ENCODE measurements around the gene TDRD15. TPM values are rescaled to one million over a fixed set of nuclear protein-coding genes. Genes with fewer than 3 reads are reported as not detected.

The TDRD15 gene
- polyA plus RNA-seq, 1 experiment, result not detected

DNA sequence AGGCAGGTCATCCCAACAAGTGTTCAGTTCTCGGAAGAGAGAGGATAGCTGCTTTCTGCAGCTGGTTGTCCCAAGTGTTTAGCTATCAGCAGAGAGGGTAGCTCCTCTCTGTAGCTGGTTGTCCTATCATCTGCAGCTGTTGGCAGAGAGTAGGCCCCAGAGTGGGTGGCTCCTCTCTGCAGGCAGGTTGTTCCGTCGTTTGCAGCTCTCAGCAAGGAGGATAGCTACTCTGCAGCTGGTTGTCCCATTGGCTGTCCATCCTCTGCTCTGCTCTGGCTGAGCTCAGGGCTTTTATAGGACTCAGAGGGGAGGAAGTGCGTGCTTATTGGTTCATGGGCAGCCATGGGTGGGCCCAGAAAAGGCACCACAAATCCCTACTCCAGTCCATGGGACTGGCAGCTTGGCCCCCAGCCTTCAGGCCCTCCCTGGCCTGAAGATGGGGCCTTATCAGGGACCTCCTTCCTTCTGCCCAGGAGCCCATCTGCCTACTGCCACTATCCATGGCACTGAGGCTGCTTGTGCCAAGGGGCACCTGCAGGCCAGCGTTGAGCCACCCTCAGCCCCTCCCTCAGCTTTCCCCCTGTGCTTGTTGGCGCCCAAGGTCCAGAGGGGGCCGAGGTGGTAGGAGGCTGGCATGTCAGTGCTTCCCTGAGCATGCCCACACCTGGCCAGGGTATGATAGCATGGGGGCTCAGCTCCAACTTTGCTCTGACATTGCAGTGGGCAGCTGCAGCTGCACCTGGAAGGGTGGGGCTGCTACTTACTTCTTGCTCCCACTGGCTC, 38.3 kb downstream of the TDRD15 start:
- TF ChIP-seq, protein P1, sequence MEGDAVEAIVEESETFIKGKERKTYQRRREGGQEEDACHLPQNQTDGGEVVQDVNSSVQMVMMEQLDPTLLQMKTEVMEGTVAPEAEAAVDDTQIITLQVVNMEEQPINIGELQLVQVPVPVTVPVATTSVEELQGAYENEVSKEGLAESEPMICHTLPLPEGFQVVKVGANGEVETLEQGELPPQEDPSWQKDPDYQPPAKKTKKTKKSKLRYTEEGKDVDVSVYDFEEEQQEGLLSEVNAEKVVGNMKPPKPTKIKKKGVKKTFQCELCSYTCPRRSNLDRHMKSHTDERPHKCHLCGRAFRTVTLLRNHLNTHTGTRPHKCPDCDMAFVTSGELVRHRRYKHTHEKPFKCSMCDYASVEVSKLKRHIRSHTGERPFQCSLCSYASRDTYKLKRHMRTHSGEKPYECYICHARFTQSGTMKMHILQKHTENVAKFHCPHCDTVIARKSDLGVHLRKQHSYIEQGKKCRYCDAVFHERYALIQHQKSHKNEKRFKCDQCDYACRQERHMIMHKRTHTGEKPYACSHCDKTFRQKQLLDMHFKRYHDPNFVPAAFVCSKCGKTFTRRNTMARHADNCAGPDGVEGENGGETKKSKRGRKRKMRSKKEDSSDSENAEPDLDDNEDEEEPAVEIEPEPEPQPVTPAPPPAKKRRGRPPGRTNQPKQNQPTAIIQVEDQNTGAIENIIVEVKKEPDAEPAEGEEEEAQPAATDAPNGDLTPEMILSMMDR (IDR thresholded peaks at IDR 0.05; ENCODE audit: insufficient read depth, low read depth, low read length), result no peak
- H3K4me3 ChIP-seq (ENCODE audit: low read depth, low read length), result no peak overlapping the region
- ChIA-PET CTCF (interaction anchor here (0.7 to 1.0 kb wide), 2 partner anchors 30 to 261 kb away, joined by 3 read pairs; no protein-coding TSS in a partner anchor), POLR2A (no interaction called here)
- no peak for DNase-seq (ENCODE audit: low read depth)
- H3K36me3 ChIP-seq (ENCODE audit: control insufficient read depth, insufficient read depth, low read length), result no peaks in the 10 kb centered on the region
- no peaks in the 10 kb centered on the region for H3K27me3 ChIP-seq (ENCODE audit: control insufficient read depth, insufficient read depth, low read length)

- TF ChIP-seq, protein P1 (IDR thresholded peaks at IDR 0.05; ENCODE audit: insufficient read depth, low read depth, low read length), result no peak
- H3K36me3 ChIP-seq (ENCODE audit: control insufficient read depth, insufficient read depth, low read length), result no peaks in the 10 kb centered on the region
- DNase-seq (ENCODE audit: low read depth), result no peak
- ChIA-PET POLR2A (no interaction called here), CTCF (no interaction called here)
- H3K27me3 ChIP-seq (ENCODE audit: control insufficient read depth, insufficient read depth, low read length), result no peaks in the 10 kb centered on the region
- H3K4me3 ChIP-seq (ENCODE audit: low read depth, low read length), result no peak overlapping the region
Observed at GRCh38 chr2:21162615-21162878, 38.8 kb downstream of the TDRD15 start.

- ChIA-PET POLR2A (no interaction called here), CTCF (no interaction called here)
- Histone ChIP-seq H3K27me3 (ENCODE audit: control insufficient read depth, insufficient read depth, low read length) (no peaks in the 10 kb centered on the region), H3K4me3 (ENCODE audit: low read depth, low read length) (no peak overlapping the region), H3K36me3 (ENCODE audit: control insufficient read depth, insufficient read depth, low read length) (no peaks in the 10 kb centered on the region)
- TF ChIP-seq, protein P1 (IDR thresholded peaks at IDR 0.05; ENCODE audit: insufficient read depth, low read depth, low read length), result no peak
- DNase-seq (ENCODE audit: low read depth), result no peak
Observed at GRCh38 chr2:21163213-21163612, 39.4 kb downstream of the TDRD15 start.

GRCh38 chr2:21165350-21165749, 41.6 kb downstream of the TDRD15 start:
- DNase-seq (ENCODE audit: low read depth), result no peak
- Histone ChIP-seq H3K27me3 (ENCODE audit: control insufficient read depth, insufficient read depth, low read length) (no peaks in the 10 kb centered on the region), H3K4me3 (ENCODE audit: low read depth, low read length) (no peak overlapping the region), H3K36me3 (ENCODE audit: control insufficient read depth, insufficient read depth, low read length) (no peaks in the 10 kb centered on the region)
- TF ChIP-seq, protein P1 (IDR thresholded peaks at IDR 0.05; ENCODE audit: insufficient read depth, low read depth, low read length), result no peak
- ChIA-PET CTCF (interaction anchor here (1.3 kb wide), 1 partner anchor 504 kb away, joined by 3 read pairs; no protein-coding TSS in a partner anchor), POLR2A (no interaction called here)

DNA sequence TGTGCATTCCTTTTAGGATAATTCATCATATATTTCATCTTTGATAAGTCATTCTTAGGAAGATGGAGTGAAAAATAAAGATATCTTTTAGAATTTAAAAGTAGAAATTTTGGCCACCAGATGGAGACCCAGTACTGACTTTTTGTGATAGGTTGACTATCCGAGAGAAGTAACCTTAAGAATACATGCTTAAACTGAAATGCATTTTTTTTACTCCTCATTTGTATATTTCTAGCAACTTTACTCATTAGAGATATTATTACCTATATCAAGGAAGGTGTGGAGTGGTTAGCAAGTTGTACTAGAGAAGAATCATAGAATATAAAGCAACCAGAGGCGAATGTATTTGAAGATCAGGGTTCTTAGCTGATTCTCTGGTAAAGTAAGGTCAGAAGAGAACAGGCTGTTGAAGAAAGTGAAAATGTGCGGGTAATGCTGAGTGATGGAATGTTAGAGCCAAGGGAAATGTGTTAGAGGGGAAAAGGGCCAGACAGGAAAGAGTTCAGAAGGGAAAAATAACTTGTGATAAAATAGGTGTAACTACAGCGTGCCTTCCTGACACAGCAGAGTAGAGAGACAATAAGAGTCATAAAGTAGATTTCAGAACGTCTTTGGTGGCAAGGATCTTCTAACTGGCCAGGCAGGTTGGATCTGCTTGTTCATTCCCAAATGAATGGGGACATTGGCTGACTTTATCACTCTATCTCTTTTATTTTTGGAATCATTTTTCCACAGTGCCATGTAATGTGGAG, 52.3 kb downstream of the TDRD15 start:
- H3K36me3 ChIP-seq (ENCODE audit: control insufficient read depth, insufficient read depth, low read length), result no peaks in the 10 kb centered on the region
- no peak overlapping the region for H3K4me3 ChIP-seq (ENCODE audit: low read depth, low read length)
- no peaks in the 10 kb centered on the region for H3K27me3 ChIP-seq (ENCODE audit: control insufficient read depth, insufficient read depth, low read length)
- DNase-seq (ENCODE audit: low read depth), result no peak
- TF ChIP-seq, protein P1 (IDR thresholded peaks at IDR 0.05; ENCODE audit: insufficient read depth, low read depth, low read length), result peak; percentile 6; the same call in 1 of the 2 replicates
- ChIA-PET POLR2A (no interaction called here), CTCF (interaction anchor here (1.2 kb wide), 1 partner anchor 73 kb away, joined by 3 read pairs; no protein-coding TSS in a partner anchor)
